ENCODE data around the gene ADCYAP1. TPM values are rescaled to one million over a fixed set of nuclear protein-coding genes. Genes with fewer than 3 reads are reported as not detected.
"Not testable (repeated sequence)": the region's sequence is repeated elsewhere in the genome, so short reads cannot be mapped to it uniquely, and the experiment has no call there.

The ADCYAP1 gene
- under 1 TPM; 0.21 to 0.75 TPM for total RNA-seq
- long read RNA-seq: 0 reads

- ATAC-seq (no peak), DNase-seq (no peak)
- intact Hi-C loops (cut with DNase I, micrococcal nuclease): no loop called here
These were observed at the start of gene ADCYAP1 for GRCh38 chr18:904218-905090. Gene ADCYAP1 (plus strand): TSS chr18:904871. CDS start chr18:905387, 516 bp downstream.

GRCh38 chr18:857986-858385, 46.7 kb upstream of the ADCYAP1 start:
- DNase-seq: no peak
- intact Hi-C loops (cut with DNase I, micrococcal nuclease): no loop called here
- ATAC-seq: no peak

- DNase-seq: peak; percentile 38 to 63
- ATAC-seq: peak; percentile 87
- intact Hi-C loops (cut with DNase I, micrococcal nuclease): loop anchor here in 1 of 2 donors (10.0 kb wide), 1 partner anchor 90 kb away; no protein-coding TSS in a partner anchor
These were observed 39.8 kb upstream of the ADCYAP1 start for GRCh38 chr18:864872-865273.

- intact Hi-C loops (cut with DNase I, micrococcal nuclease): loop anchor here in 1 of 2 donors (10.0 kb wide), 1 partner anchor 88 kb away; no protein-coding TSS in a partner anchor
These were observed 37.4 kb upstream of the ADCYAP1 start for GRCh38 chr18:867257-867656.

GRCh38 chr18:873426-873825, 31.2 kb upstream of the ADCYAP1 start:
- DNase-seq; ATAC-seq; intact Hi-C loops (cut with DNase I, micrococcal nuclease): not testable (repeated sequence)

More at GRCh38 chr18:867257-867656, 37.4 kb upstream of the ADCYAP1 start:
- DNase-seq (no peak), ATAC-seq (no peak)

GRCh38 chr18:875912-876311, 28.8 kb upstream of the ADCYAP1 start:
- intact Hi-C loops (cut with DNase I, micrococcal nuclease): no loop called here
- no peak for ATAC-seq
- no peak for DNase-seq

- intact Hi-C loops (cut with DNase I, micrococcal nuclease): no loop called here
- no peak for ATAC-seq
These were observed 27.4 kb upstream of the ADCYAP1 start for GRCh38 chr18:877238-877637.

GRCh38 chr18:886076-886475, 18.6 kb upstream of the ADCYAP1 start:
- no peak for DNase-seq
- no peak for ATAC-seq
- intact Hi-C loops (cut with DNase I, micrococcal nuclease): no loop called here

More at GRCh38 chr18:877238-877637, 27.4 kb upstream of the ADCYAP1 start:
- no peak for DNase-seq

- DNase-seq: no peak
- ATAC-seq: no peak
- intact Hi-C loops (cut with DNase I, micrococcal nuclease): no loop called here
These were observed 17.0 kb upstream of the ADCYAP1 start for GRCh38 chr18:887716-888115.

GRCh38 chr18:892316-892715, 12.4 kb upstream of the ADCYAP1 start:
- intact Hi-C loops (cut with DNase I, micrococcal nuclease): no loop called here
- no peak for ATAC-seq
- no peak for DNase-seq

- ATAC-seq (no peak), DNase-seq (no peak)
- intact Hi-C loops (cut with DNase I, micrococcal nuclease): no loop called here
These were observed 8.4 kb upstream of the ADCYAP1 start for GRCh38 chr18:896315-896714.

- intact Hi-C loops (cut with DNase I, micrococcal nuclease): no loop called here
- no peak for DNase-seq
These were observed 2.9 kb upstream of the ADCYAP1 start for GRCh38 chr18:901761-902160.

GRCh38 chr18:902229-902628, 2.4 kb upstream of the ADCYAP1 start:
- no peak for ATAC-seq
- DNase-seq: no peak
- intact Hi-C loops (cut with DNase I, micrococcal nuclease): no loop called here

More at GRCh38 chr18:901761-902160, 2.9 kb upstream of the ADCYAP1 start:
- no peak for ATAC-seq

GRCh38 chr18:903701-904100, 970 bp upstream of the ADCYAP1 start:
- ATAC-seq (no peak), DNase-seq (peak in 1 of 2 donors; percentile 25)
- intact Hi-C loops (cut with DNase I, micrococcal nuclease): no loop called here

GRCh38 chr18:905307-905947, 756 bp downstream of the ADCYAP1 start:
- DNase-seq: no peak
- no peak for ATAC-seq
- intact Hi-C loops (cut with DNase I, micrococcal nuclease): no loop called here

- ATAC-seq (no peak), DNase-seq (no peak)
- intact Hi-C loops (cut with DNase I, micrococcal nuclease): no loop called here
These were observed 1.3 kb downstream of the ADCYAP1 start for GRCh38 chr18:905948-906415.

- intact Hi-C loops (cut with DNase I, micrococcal nuclease): no loop called here
- DNase-seq (no peak), ATAC-seq (no peak)
These were observed 1.9 kb downstream of the ADCYAP1 start for GRCh38 chr18:906416-907114.

GRCh38 chr18:907115-907884, 2.6 kb downstream of the ADCYAP1 start:
- no peak for DNase-seq
- ATAC-seq: peak; percentile 15
- intact Hi-C loops (cut with DNase I, micrococcal nuclease): no loop called here
